Thyroid gland (tissue), 4 donors: ENCODE results near the gene MAVS. TPM values are rescaled to one million over a fixed set of nuclear protein-coding genes. Genes with fewer than 3 reads are reported as not detected.

Experiments used
- DNase-seq, 2 donors: peaks; one replicate each; pipeline ENCODE4 v3.0.0-alpha.2; 2019
- H3K27ac ChIP-seq, 3 donors: fragments of 200-600 bp; sonication (generic); 1 replicate in 2 of 3; 2 replicates in 1 of 3; pipeline ENCODE4 v1.5.1; 2016 to 2019; ENCODE audit warnings: mild to moderate bottlenecking in 1 of 3, moderate library complexity in 1 of 3
- H3K27me3 ChIP-seq: fragments of 200-600 bp; sonication (generic); one replicate; pipeline ENCODE4 v1.5.1; 2019
- H3K36me3 ChIP-seq, 2 donors: fragments of 200-600 bp; sonication (generic); one replicate each; pipeline ENCODE4 v1.5.1; 2016 to 2019
- H3K4me1 ChIP-seq, 2 donors: fragments of 200-600 bp; sonication (generic); one replicate each; pipeline ENCODE4 v1.5.1; 2017 to 2019
- H3K4me3 ChIP-seq, 3 donors: fragments of 200-600 bp; sonication (generic); replicated peaks in 1 of 3; 1 replicate in 2 of 3; 2 replicates in 1 of 3; pipeline ENCODE4 v1.5.1; 2016; ENCODE audit warnings: mild to moderate bottlenecking in 1 of 3
- H3K9me3 ChIP-seq: fragments of 200-600 bp; sonication (generic); one replicate; pipeline ENCODE4 v1.5.1; 2017
- CTCF ChIP-seq, 6 experiments: fragments of 200-600 bp in 3 of 6; fragments of 450-650 bp in 3 of 6; sonication (generic) in 3 of 6; IDR thresholded peaks; one replicate each; pipeline ENCODE4 v1.5.1; 2016 to 2019; ENCODE audit warnings: antibody characterized with exemption in 6 of 6, mild to moderate bottlenecking in 2 of 6, inconsistent platforms in 1 of 6, moderate library complexity in 1 of 6
- POLR2A ChIP-seq, 2 donors: fragments of 450-650 bp; IDR thresholded peaks; one replicate each; pipeline ENCODE4 v1.6.1; 2017; ENCODE audit warnings: antibody characterized with exemption in 2 of 2, mild to moderate bottlenecking in 2 of 2, moderate library complexity in 1 of 2
- WGBS, 2 donors: methylation state at CpG; one replicate each; pipeline ENCODE4 v1.1.5; 2017; 5-methylcytosine and 5-hydroxymethylcytosine counted together
- intact Hi-C: fragments of 100-400 bp; cut with DNase I; formaldehyde crosslinking; loops from one replicate; pipeline ENCODE4 v1.15.1; 2023
- total RNA-seq, 4 donors: library from RNA; depleted of rRNA; stranded (reverse); fragments of >200 nt; gene quantifications; one replicate each; pipeline ENCODE4 v1.2.3, GENCODE V29; 2016

MAVS gene
- total RNA-seq, 4 donors from 2014 or later = 30.4 to 52.3 (median 39.0) TPM

GRCh38 chr20:3862333-3862732 lies 15.7 kb downstream of the MAVS start:
- Histone ChIP-seq H3K36me3 (peaks cover 86 to 87% of the 10 kb centered on the region in 2 donors), H3K27me3 (no peaks in the 10 kb centered on the region), H3K27ac (no peak overlapping the region), H3K4me3 (no peak overlapping the region), H3K9me3 (no peaks in the 10 kb centered on the region), H3K4me1 (no peaks in the 10 kb centered on the region)
- DNase-seq = no peak
- 89 to 100% methylated on average over 1 of the region's 1 CpG for WGBS, 2 donors
- intact Hi-C loops = no loop called here
- TF ChIP-seq POLR2A (IDR thresholded peaks at IDR 0.05) (no peak), CTCF (IDR thresholded peaks at IDR 0.05) (no peak)

GRCh38 chr20:3863317-3863716 lies 16.7 kb downstream of the MAVS start:
- peaks cover 77 to 80% of the 10 kb centered on the region in 2 donors for H3K36me3 ChIP-seq
- WGBS, 2 donors = 93 to 97% methylated on average over 7 of the region's 7 CpGs
- no peak for DNase-seq

GRCh38 chr20:3864518-3864917 lies 17.9 kb downstream of the MAVS start:
- intact Hi-C loops = no loop called here
- WGBS, 2 donors = 90 to 92% methylated on average over 2 of the region's 5 CpGs
- H3K36me3 ChIP-seq = peaks cover 68 to 74% of the 10 kb centered on the region in 2 donors
- DNase-seq = peak in 1 of 2 donors; percentile 6
- H3K27ac ChIP-seq = no peak overlapping the region
- no peaks in the 10 kb centered on the region for H3K9me3 ChIP-seq
- no peaks in the 10 kb centered on the region for H3K4me1 ChIP-seq
- H3K4me3 ChIP-seq = no peak overlapping the region
- no peak for TF ChIP-seq POLR2A (IDR thresholded peaks at IDR 0.05)
- TF ChIP-seq CTCF (IDR thresholded peaks at IDR 0.05) = no peak
- H3K27me3 ChIP-seq = no peaks in the 10 kb centered on the region

More at GRCh38 chr20:3863317-3863716, 16.7 kb downstream of the MAVS start:
- H3K27ac ChIP-seq = no peak overlapping the region
- no peak overlapping the region for H3K4me3 ChIP-seq
- H3K9me3 ChIP-seq = no peaks in the 10 kb centered on the region
- H3K4me1 ChIP-seq = no peaks in the 10 kb centered on the region
- TF ChIP-seq CTCF (IDR thresholded peaks at IDR 0.05) (no peak), POLR2A (IDR thresholded peaks at IDR 0.05) (no peak)
- H3K27me3 ChIP-seq = no peaks in the 10 kb centered on the region
- intact Hi-C loops = no loop called here

GRCh38 chr20:3865152-3865886 lies 18.7 kb downstream of the MAVS start:
- H3K9me3 ChIP-seq = no peaks in the 10 kb centered on the region
- WGBS, 2 donors = 97 to 100% methylated on average over 7 to 14 of the region's 14 CpGs
- TF ChIP-seq POLR2A (IDR thresholded peaks at IDR 0.05) = no peak
- no peak overlapping the region for H3K27ac ChIP-seq
- H3K36me3 ChIP-seq = peaks cover 64 to 72% of the 10 kb centered on the region in 2 donors
- no peak for DNase-seq
- no peaks in the 10 kb centered on the region for H3K27me3 ChIP-seq
- no peak overlapping the region for H3K4me3 ChIP-seq
- no peaks in the 10 kb centered on the region for H3K4me1 ChIP-seq
- intact Hi-C loops = no loop called here

GRCh38 chr20:3865887-3866407 lies 19.3 kb downstream of the MAVS start:
- Histone ChIP-seq H3K27ac (no peak overlapping the region), H3K4me1 (no peaks in the 10 kb centered on the region), H3K4me3 (no peak overlapping the region), H3K9me3 (no peaks in the 10 kb centered on the region), H3K36me3 (peaks cover 61 to 66% of the 10 kb centered on the region in 2 donors), H3K27me3 (no peaks in the 10 kb centered on the region)
- DNase-seq = no peak
- 93 to 100% methylated on average over 1 to 14 of the region's 14 CpGs for WGBS, 2 donors
- intact Hi-C loops = no loop called here
- TF ChIP-seq POLR2A (IDR thresholded peaks at IDR 0.05) (no peak), CTCF (IDR thresholded peaks at IDR 0.05) (no peak)
